Spinal cord (tissue), 10 donors: Measurements from ENCODE around the gene ZNF385B. TPM values are rescaled to one million over a fixed set of nuclear protein-coding genes. Genes with fewer than 3 reads are reported as not detected.

Source experiments
- DNase-seq, 6 donors: peaks; one replicate each; pipeline versions ENCODE4 v3.0.0 to v3.0.0-alpha.2; 2013 to 2015; ENCODE audit warnings: low spot score in 6 of 6, low read depth in 4 of 6
- H3K27ac ChIP-seq: one replicate; pipeline ENCODE4 v1.5.1; 2013; ENCODE audit warnings: low read depth, low read length, control low read depth
- H3K27me3 ChIP-seq: one replicate; pipeline ENCODE4 v1.6.1; 2013; ENCODE audit warnings: low read length; ENCODE audit not compliant: control insufficient read depth, insufficient read depth
- H3K36me3 ChIP-seq: one replicate; pipeline ENCODE4 v1.6.1; 2013; ENCODE audit warnings: low read length; ENCODE audit not compliant: control insufficient read depth, insufficient read depth
- H3K4me1 ChIP-seq: one replicate; pipeline ENCODE4 v1.6.1; 2013; ENCODE audit warnings: low read length; ENCODE audit not compliant: control insufficient read depth, insufficient read depth
- H3K4me3 ChIP-seq: one replicate; pipeline ENCODE4 v1.5.1; 2013; ENCODE audit warnings: low read depth, low read length, control low read depth
- H3K9me3 ChIP-seq: one replicate; pipeline ENCODE4 v1.6.1; 2013; ENCODE audit warnings: low read length; ENCODE audit not compliant: control insufficient read depth, insufficient read depth
- WGBS: methylation state at CpG from one replicate; pipeline ENCODE4 v1.1.5; 2013; ENCODE audit warnings: missing lambda C conversion rate; ENCODE audit not compliant: insufficient coverage; 5-methylcytosine and 5-hydroxymethylcytosine counted together
- polyA plus RNA-seq, 2 donors: library from polyadenylated mRNA; unstranded; fragments of 120-200 nt; gene quantifications; one replicate each; pipeline ENCODE4 v1.2.1, GENCODE V29; 2013; ENCODE audit not compliant: insufficient read length in 2 of 2
- total RNA-seq, 2 donors: library from RNA; depleted of rRNA in 1 of 2; stranded (reverse); fragments of 120-200 nt in 1 of 2; fragments of >200 nt in 1 of 2; gene quantifications; one replicate each; pipeline versions ENCODE4 v1.2.3 to v1.2.4, GENCODE V29; 2013 to 2014
- donor health status: healthy.

ZNF385B gene
- total and polyA plus RNA-seq, 4 donors = 4.4 to 8.6 (median 5.4) TPM

DNA sequence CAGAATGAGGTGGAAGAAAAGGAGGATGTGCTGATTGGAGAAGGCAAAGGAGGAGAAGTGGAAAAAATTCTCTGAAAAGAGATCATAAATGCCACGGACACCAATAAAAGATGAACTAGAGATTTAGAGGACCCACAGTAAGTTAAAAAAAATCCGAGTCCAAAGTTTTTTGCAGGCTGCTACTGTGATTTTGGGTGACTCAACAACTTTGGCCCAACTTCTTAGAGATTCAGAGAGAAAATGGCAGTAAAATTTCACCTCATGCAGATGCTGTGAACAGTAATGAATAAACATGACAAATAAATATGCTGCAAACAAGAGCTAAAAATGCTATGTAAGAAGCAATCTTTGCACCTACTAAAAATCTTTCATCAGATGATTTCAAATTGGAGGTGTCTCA is 419.9 kb downstream of the ZNF385B start:
- Histone ChIP-seq H3K9me3 (no peaks in the 10 kb centered on the region), H3K4me3 (no peak overlapping the region), H3K4me1 (no peaks in the 10 kb centered on the region), H3K27me3 (no peaks in the 10 kb centered on the region), H3K36me3 (no peaks in the 10 kb centered on the region), H3K27ac (no peak overlapping the region)
- DNase-seq = no peak
- WGBS = 100% methylated on average over 1 of the region's 2 CpGs

DNA sequence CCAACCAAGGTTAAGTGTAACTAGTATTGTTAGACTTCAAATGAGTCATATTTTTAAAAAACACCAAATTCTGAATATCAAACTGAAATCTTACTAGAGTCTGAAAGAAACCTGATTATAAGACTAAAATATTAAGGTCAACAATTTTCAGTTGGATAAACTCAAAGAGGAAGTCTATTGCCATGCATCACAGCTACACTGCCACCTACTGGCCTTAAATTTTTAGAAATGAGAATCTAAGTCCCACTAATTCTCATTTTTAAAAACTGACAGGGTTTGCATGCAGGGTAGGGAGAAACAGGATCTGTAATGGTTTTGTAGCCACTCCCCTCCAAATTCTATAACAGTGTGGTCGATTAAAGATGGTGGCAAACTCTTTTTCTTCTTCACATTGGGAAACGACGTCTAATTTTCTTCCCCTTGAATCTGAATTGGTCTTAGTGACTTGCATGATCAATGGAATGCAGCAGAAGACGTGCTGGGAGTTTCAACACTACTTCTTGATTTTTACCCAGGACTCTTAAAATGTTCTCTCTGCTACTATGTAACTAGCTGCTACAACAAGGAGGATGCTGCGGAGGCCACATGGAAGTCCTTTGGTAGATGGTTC is 420.7 kb downstream of the ZNF385B start:
- WGBS = 100% methylated on average over 2 of the region's 5 CpGs
- DNase-seq = peak in 2 of 6 donors; percentile 52 to 56
- H3K9me3 ChIP-seq = no peaks in the 10 kb centered on the region
- H3K27me3 ChIP-seq = no peaks in the 10 kb centered on the region
- no peaks in the 10 kb centered on the region for H3K4me1 ChIP-seq
- no peaks in the 10 kb centered on the region for H3K36me3 ChIP-seq
- no peak overlapping the region for H3K4me3 ChIP-seq
- H3K27ac ChIP-seq = no peak overlapping the region

DNA sequence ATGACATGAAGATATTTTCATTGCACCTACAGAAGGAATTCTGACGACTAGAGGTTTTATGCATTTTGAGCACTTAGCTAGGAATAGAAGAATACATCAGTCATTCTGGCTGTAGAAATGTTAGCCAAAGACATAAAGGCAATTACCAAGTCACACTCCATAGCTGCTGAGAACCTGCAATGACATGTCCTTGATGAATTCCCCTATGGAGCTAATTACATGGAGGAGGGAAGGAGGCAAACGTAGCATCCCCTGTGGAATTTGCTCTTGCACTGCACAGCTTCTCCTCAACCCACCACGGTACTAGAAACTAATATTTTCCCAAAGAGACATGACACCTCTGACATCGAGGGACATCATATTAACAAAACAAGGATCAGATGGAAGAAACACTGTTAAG is 422.8 kb downstream of the ZNF385B start:
- no peak overlapping the region for H3K27ac ChIP-seq
- WGBS = 69% methylated on average over 3 of the region's 4 CpGs
- H3K9me3 ChIP-seq = no peaks in the 10 kb centered on the region
- H3K27me3 ChIP-seq = no peaks in the 10 kb centered on the region
- H3K36me3 ChIP-seq = no peaks in the 10 kb centered on the region
- DNase-seq = peak in 1 of 6 donors; percentile 67
- no peaks in the 10 kb centered on the region for H3K4me1 ChIP-seq
- H3K4me3 ChIP-seq = no peak overlapping the region

DNA sequence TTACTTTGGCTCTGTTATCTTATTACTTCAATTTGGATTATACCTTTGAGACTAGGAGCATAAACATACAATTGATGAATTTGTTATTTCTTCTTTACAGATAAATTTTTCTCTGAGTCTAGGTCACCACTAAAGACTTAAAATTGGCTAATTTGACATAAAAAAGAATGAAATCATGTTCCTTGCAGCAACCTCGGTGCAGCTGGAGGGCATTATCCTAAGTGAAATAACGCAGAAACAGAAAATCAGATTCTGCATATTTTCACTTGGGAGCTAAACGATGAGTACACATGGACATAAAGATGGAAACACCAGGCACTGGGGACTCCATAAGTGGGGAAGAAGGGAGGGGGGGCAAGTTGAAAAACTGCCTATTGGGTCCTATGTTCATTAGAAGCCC is 424.0 kb downstream of the ZNF385B start:
- Histone ChIP-seq H3K9me3 (no peaks in the 10 kb centered on the region), H3K27ac (no peak overlapping the region), H3K36me3 (no peaks in the 10 kb centered on the region), H3K27me3 (no peaks in the 10 kb centered on the region), H3K4me3 (no peak overlapping the region), H3K4me1 (no peaks in the 10 kb centered on the region)
- DNase-seq = no peak
- WGBS = 83% methylated on average over 3 of the region's 3 CpGs

DNA sequence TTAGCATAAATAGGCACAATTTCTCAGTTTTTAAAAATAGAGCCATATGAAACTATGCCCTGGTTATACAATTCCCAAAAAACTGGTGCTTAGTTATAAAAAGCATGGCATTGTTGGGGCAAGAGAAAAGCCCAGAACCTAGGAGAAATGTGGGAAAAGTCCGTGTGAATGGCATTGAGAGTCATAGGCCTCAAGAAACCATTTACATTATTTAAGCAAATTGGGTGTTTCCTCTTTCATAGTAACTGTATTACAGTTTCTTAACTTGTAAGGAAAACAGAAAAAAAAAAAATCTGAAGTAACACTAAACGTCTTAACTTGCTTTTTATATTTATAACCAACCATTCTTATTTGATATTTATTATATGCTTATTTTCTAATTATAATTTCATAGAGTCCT is 425.8 kb downstream of the ZNF385B start:
- Histone ChIP-seq H3K4me1 (no peaks in the 10 kb centered on the region), H3K27me3 (no peaks in the 10 kb centered on the region), H3K9me3 (no peaks in the 10 kb centered on the region), H3K27ac (no peak overlapping the region), H3K4me3 (no peak overlapping the region), H3K36me3 (no peaks in the 10 kb centered on the region)
- no CpG with 5 or more reads among the region's 2 CpGs for whole genome bisulfite sequencing
- DNase-seq = no peak

DNA sequence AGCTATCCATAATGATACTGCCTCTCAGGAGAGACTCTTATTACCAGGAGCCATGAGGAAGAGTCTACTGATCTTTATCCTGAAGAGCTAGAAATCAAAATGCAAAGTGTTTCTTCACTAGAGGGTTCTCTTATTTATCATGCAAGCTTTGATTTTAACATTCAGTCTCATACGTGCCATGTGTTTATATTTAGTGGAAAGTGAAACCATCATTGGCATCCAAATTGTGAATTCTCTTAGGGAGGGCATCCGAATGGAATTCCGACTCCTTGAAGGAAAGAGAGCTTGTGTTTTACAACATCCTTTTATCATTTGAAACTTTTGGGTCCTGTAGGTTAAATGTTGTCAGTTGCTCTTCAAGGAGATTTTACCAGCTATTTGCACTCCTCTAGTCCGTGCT is 426.4 kb downstream of the ZNF385B start:
- 80% methylated on average over 1 of the region's 4 CpGs for WGBS
- DNase-seq = peak in 1 of 6 donors; percentile 33

DNA sequence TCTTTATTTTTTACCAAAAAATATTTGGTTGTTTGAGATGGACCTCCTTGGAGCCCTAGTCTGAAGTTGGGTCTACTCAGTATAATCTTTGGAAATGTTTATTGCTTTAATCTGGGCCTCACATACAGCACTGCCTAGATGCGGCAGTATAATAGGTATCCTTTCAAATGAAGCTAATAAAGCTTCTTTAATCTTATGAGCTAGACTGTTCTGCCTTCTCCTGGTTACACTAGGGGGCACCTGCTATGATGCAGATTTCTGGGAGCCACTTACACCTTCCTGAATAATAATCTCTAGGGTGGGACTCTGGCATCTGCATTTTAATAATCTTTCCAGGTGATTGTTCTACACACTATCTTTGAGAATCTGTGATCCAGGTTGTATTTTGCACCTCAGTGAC is 427.1 kb downstream of the ZNF385B start:
- Histone ChIP-seq H3K4me1 (no peaks in the 10 kb centered on the region), H3K27ac (no peak overlapping the region), H3K4me3 (no peak overlapping the region), H3K9me3 (no peaks in the 10 kb centered on the region), H3K27me3 (no peaks in the 10 kb centered on the region), H3K36me3 (no peaks in the 10 kb centered on the region)
- DNase-seq = no peak
- WGBS = no CpG with 5 or more reads among the region's 1 CpG

More for the DNA sequence above, 426.4 kb downstream of the ZNF385B start:
- Histone ChIP-seq H3K27ac (no peak overlapping the region), H3K4me3 (no peak overlapping the region), H3K27me3 (no peaks in the 10 kb centered on the region), H3K9me3 (no peaks in the 10 kb centered on the region), H3K4me1 (no peaks in the 10 kb centered on the region), H3K36me3 (no peaks in the 10 kb centered on the region)

DNA sequence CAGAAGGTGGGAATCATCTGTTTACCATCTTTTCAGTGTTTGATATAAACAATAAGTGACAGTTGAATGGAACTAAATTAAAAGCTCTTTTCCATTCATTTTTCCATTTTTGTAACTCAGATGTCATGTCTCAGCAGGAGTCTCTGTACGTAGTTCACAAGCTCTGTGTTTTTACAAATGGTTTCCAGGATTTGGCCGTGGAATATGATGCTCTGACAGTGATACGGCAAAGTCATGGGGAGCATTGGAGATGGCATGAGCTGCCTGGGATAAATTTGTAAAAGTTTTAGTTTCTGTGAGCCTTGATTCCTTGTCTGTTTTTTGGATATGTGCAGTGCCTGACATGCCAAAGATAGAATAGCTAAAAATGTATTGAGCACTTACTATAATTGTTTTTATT is 428.7 kb downstream of the ZNF385B start:
- WGBS = 54% methylated on average over 3 of the region's 3 CpGs
- H3K9me3 ChIP-seq = no peaks in the 10 kb centered on the region
- no peaks in the 10 kb centered on the region for H3K27me3 ChIP-seq
- H3K36me3 ChIP-seq = no peaks in the 10 kb centered on the region
- H3K27ac ChIP-seq = no peak overlapping the region
- peaks cover 6% of the 10 kb centered on the region for H3K4me1 ChIP-seq
- no peak overlapping the region for H3K4me3 ChIP-seq
- peak in 1 of 6 donors; percentile 56 for DNase-seq

DNA sequence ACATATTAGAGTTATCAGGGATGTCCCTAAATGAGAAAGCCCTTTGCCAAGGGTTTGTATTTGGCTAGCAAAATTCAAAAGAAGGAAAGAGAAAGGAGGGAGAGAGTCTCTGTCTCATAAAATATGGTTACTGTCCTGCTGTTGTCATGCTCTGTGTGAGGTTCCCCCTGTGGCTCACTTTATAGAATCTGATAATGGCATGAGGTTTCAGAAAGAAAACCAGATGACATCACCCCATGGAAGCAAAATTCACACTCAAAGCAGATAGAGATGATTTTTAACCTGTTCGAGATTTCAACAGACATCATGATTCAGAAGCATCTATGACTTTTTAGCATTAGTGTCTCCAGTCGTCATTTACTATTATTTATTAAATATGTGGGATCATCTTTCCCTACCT is 431.8 kb downstream of the ZNF385B start:
- Histone ChIP-seq H3K27me3 (no peaks in the 10 kb centered on the region), H3K4me1 (peaks cover 10% of the 10 kb centered on the region), H3K4me3 (no peak overlapping the region), H3K9me3 (no peaks in the 10 kb centered on the region), H3K27ac (no peak overlapping the region), H3K36me3 (no peaks in the 10 kb centered on the region)
- WGBS = no CpG with 5 or more reads among the region's 2 CpGs
- DNase-seq = no peak

DNA sequence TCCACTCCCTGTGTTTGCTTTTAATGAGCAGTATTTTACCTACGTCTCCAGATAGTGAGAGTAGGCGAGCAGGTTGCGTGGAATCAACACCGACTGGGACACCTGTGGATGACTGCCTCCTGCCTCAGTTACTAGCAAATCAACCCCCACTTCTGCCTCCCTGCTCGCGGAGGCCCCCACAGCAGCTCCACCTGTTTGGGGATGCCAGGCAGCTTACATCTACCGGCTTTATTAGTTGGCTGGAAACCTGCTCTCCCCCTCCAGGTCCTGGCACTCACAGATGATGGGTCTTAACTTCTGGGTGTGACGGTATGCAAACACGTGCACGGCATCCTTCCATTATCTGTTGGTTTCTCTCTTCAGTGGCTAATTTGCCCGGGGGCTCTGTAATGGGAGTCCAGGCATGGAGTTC is 432.3 kb downstream of the ZNF385B start:
- H3K36me3 ChIP-seq = no peaks in the 10 kb centered on the region
- 44% methylated on average over 8 of the region's 11 CpGs for WGBS
- DNase-seq = no peak
- H3K27me3 ChIP-seq = no peaks in the 10 kb centered on the region
- H3K27ac ChIP-seq = no peak overlapping the region
- H3K4me1 ChIP-seq = peaks cover 10% of the 10 kb centered on the region
- no peaks in the 10 kb centered on the region for H3K9me3 ChIP-seq
- H3K4me3 ChIP-seq = no peak overlapping the region
